Measurements from ENCODE around the gene NPAS3.

DNA sequence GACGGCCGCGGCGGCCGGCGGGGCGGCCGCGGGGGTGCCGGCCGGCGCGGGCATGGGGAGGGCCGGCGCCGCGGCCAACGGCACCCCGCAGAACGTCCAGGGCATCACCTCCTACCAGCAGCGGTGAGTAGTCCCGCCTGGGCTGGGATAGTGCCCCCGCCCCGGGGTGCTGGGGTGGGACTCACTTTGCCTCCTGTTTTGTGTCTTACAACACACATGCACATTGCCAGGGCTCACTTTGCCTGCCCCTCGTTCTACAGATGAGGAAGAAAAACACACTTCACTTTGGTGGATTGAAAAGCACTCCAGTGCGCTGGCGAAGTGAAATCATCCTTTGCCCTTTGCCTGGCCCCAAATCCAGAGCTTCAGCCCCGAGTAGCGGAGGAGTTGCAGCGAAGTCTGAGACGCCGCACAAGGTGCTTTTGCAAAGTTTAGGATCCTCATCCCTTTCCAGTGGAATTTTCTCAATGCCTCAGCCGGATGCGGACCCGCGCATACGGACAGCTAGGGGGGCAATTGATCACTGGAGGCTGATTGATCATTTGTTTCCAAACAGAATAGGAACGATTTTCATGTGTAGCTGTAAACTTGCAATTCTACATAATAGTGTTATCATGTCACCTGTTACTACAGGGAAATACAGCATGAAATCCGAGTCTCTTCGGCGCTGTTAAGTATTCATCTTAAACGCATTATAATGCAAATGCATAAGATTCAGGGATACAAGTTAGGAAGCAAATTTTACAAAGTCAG lies 3.6 kb upstream of the NPAS3 start:
- TF ChIP-seq, protein P1, sequence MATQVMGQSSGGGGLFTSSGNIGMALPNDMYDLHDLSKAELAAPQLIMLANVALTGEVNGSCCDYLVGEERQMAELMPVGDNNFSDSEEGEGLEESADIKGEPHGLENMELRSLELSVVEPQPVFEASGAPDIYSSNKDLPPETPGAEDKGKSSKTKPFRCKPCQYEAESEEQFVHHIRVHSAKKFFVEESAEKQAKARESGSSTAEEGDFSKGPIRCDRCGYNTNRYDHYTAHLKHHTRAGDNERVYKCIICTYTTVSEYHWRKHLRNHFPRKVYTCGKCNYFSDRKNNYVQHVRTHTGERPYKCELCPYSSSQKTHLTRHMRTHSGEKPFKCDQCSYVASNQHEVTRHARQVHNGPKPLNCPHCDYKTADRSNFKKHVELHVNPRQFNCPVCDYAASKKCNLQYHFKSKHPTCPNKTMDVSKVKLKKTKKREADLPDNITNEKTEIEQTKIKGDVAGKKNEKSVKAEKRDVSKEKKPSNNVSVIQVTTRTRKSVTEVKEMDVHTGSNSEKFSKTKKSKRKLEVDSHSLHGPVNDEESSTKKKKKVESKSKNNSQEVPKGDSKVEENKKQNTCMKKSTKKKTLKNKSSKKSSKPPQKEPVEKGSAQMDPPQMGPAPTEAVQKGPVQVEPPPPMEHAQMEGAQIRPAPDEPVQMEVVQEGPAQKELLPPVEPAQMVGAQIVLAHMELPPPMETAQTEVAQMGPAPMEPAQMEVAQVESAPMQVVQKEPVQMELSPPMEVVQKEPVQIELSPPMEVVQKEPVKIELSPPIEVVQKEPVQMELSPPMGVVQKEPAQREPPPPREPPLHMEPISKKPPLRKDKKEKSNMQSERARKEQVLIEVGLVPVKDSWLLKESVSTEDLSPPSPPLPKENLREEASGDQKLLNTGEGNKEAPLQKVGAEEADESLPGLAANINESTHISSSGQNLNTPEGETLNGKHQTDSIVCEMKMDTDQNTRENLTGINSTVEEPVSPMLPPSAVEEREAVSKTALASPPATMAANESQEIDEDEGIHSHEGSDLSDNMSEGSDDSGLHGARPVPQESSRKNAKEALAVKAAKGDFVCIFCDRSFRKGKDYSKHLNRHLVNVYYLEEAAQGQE (IDR thresholded peaks at IDR 0.05; ENCODE audit: insufficient read depth in 1 of 2, low read depth in 2 of 2, low read length in 2 of 2), result no peak
- TF ChIP-seq POLR2AphosphoS5 (IDR thresholded peaks at IDR 0.05; ENCODE audit: low read depth, low read length) (no peak), FOXP2 (optimal IDR thresholded peaks at IDR 0.05; ENCODE audit: borderline replicate concordance, extremely low read depth, extremely low read length, insufficient read depth) (no peak), SIN3A (IDR thresholded peaks at IDR 0.05; ENCODE audit: borderline replicate concordance, insufficient read depth, low read length) (no peak)

All from PFSK-1 (cell line).